Activated gamma-delta T cell (primary cell): ENCODE data around the gene EPG5.
A peak's percentile ranks its signal among the peaks of the same experiment; 100 is the strongest.
"Not testable (repeated sequence)": the region's sequence is repeated elsewhere in the genome, so short reads cannot be mapped to it uniquely, and the experiment has no call there.

ENCODE experiments used
- DNase-seq: peaks from one replicate; lab custom pipeline; 2025; lab: John Stamatoyannopoulos, UW

The EPG5 gene

DNA sequence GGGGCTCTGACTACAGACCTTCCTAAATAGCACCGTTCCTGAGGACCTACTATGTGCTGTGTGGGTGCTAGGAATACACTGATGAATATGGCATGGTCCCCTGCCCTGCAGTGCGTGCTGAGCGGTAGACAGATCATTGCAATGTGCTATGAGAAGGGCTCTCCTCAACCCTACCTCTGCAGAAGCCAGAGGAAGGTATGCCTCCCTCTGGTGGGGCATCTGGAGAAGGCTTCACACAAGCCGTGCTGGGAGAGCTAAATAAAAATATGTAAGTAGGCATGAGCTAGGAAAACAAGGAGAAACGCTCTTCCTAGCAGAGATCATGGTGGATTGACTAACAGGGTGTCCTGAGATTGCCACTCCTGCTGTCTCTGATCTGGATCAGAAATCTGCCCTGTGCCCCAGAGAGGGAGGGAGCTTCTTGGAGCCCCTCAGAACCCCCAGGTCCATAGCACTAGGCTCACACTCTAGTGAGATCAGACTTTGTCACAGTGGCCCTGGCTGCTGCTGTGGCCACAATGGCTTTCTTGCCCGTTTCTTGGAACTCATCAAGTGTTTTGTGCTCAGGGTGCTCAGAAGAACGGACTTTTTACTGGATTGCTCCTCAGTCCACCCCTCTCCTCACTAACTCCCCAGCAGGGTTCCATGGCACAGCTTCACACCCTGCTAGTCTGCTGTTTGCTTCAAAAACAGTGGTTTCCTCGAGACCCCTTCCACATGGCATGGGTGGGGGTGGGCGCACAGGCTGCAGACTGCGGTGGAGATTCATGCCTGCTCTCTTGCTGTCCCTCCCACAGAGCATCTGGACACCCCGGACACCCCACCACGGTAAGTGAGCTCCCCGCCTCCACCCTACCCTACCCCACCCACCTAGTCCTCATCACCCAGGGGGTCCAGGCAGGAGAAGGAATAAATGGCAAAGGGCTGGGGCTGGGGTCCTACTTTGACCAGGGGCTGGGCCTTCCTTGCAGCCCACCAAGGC lies 127.4 kb downstream of the EPG5 start:
- DNase-seq: no peak

DNA sequence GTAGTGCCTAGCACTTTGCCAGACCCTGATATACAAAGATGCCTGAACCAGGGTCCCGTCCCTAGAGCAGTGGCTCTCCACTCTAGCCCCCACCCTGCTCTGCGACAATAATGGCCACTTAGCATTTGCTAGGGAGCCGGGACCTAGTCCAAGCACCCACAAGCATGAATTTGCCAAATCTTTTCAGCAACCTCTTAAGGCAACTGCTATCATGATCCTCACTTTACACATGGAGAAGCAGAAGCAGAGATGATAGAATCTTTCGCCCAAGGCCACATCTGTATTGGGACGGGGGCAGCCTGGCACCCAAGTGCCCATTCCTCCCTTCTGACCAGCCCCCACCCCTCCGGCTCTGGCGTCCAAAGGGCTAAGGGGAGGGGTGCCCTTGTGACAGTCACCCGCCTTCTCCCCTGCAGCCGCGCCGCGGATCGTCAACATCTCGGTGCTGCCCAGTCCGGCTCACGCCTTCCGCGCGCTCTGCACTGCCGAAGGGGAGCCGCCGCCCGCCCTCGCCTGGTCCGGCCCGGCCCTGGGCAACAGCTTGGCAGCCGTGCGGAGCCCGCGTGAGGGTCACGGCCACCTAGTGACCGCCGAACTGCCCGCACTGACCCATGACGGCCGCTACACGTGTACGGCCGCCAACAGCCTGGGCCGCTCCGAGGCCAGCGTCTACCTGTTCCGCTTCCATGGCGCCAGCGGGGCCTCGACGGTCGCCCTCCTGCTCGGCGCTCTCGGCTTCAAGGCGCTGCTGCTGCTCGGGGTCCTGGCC lies 128.6 kb downstream of the EPG5 start:
- DNase-seq: peak; percentile 14

DNA sequence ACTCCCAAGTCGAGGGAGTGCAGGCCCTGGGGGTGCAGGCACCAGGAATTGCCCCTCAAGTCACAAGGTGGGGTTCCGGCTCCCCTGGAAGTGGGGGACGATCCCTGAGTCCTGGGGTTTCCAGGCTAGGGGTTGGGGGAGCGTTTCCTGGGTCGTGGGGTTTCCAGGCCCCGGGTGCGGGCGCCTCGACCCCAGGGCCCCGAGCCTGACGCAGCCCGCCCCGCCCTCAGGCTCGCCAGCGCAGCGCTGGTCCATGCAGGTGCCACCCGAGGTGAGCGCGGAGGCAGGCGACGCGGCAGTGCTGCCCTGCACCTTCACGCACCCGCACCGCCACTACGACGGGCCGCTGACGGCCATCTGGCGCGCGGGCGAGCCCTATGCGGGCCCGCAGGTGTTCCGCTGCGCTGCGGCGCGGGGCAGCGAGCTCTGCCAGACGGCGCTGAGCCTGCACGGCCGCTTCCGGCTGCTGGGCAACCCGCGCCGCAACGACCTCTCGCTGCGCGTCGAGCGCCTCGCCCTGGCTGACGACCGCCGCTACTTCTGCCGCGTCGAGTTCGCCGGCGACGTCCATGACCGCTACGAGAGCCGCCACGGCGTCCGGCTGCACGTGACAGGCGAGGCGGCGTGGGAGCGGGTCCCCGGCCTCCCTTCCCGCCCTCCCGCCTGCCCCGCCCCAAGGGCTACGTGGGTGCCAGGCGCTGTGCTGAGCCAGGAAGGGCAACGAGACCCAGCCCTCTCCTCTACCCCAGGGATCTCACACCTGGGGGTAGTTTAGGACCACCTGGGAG lies 129.7 kb downstream of the EPG5 start:
- no peak for DNase-seq

DNA sequence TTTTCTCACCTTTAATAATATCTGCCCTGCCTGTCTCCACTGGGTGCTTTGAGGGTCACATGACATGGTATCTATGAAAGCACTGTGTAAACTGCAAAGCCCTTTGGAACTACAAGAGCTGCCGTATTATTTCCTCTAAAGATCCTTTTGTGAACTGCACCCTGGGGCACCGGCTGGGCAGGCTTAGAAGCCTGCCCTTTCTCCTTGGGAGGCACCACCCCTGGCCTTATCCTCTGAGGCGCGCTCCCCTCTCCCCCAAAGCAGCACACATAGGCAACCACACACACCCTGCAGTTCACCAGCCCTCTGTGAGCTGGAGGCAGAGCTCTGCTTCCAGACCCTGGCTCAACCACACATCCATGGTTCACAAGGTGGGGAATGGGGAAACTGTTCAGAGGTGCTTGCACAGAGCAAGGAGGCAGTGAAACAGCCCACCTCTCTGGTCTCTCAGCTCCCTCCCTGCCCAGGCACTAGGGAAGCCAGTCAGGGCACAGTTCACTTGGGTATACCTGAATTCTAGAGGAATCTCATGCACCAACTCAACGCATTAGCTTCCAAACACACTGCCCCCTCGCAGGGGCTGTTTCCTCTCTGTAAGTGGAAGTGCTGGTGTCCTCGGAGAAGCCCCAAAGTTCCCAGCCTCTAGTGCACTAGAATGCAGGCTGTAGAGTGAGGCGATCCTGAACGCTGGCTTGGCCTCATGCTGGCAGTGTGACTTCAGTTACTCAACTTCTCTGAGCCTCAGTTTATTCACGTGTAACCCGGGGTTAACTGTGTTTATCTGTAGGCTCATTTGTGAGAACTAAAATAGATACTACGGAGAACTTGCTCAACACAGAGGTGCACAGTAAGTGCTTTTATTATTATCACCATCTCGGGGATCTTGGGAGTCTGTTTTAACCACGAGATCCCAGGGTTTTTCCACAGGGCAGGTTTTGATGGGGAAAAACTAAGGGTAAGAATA lies 130.6 kb downstream of the EPG5 start:
- no peak for DNase-seq

DNA sequence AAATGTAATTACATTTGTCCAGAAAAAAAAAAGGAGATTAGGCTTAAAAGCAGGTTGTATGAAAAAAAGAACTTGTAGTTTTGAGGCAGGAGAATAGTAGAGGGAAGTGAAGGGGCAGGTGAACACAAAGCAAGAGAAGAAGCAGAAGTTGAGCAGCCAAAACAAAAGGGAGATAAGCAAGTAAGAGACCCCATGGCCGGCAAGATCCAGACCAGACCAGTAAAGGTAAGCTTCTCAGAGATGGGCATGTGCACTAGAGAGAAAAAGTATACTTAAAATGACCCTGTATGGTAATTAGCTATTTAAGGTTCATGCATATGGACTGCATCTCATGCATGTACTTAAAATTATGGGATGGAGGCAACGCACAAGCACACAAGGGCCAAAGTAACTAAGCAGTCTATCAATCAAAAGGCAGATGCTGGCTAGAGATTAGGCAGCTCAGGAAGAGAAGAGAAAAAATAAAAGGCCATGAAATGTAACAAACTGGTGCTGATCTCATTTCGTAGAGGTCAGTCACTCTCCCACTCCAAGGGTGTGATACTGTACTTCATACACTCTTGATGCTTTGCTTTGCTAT lies 132.0 kb downstream of the EPG5 start:
- DNase-seq: no peak

DNA sequence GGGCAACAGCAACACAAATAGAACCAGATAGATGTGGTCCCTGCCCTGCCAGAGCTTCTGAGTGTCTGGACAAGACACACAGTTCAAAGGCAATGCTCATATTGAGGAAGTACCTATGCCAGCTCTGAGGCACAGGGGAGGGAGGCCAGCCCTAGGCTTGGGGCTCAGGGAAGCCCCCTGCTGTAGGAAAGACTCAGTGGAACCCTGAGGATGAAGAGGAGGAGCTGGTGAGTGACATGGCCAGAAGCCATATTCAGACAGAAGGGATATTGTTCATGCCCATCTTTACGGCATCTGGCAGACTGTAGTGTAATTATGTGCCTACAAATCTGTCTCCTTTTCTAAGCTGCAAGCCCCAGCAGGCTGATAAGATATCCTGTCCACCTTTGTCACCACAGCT lies 132.8 kb downstream of the EPG5 start:
- DNase-seq: no peak

DNA sequence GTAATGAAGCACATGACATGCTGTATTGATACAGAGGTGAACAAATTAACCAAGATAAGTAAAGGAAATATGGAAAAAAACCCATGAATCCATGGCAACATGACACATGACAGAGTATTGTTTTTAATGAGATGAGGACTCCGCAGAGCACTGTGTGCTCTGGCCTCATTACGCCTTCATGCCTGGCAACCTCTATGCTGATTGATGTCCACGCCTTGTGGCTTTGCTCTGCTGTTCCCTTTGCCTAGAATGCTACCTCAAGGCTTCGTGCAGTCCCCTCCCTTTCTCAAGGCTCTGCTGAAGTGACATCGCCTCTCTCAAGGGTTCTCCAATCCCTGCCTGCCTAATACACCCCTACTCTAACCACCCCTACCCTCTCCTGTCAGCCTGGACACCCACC lies 133.3 kb downstream of the EPG5 start:
- DNase-seq: no peak

DNA sequence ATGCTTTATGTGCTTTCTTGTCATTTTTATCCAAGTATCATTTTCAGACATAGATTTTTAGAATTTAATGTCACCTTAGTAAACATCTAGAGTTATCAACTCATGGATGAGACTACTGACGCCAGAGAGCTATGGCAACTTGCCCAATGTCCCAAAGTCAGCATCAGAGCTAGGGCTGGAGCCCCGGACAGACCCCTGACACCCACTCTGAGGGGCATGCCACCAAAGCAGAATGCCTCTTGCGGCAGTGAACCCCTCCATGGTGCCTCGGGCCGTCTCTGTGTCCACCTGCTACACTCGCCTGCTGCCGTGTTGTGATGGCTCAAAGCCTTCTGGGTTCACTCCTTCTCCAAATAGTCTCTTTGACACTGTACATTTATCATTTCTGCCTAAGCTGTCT lies 136.2 kb downstream of the EPG5 start:
- no peak for DNase-seq

DNA sequence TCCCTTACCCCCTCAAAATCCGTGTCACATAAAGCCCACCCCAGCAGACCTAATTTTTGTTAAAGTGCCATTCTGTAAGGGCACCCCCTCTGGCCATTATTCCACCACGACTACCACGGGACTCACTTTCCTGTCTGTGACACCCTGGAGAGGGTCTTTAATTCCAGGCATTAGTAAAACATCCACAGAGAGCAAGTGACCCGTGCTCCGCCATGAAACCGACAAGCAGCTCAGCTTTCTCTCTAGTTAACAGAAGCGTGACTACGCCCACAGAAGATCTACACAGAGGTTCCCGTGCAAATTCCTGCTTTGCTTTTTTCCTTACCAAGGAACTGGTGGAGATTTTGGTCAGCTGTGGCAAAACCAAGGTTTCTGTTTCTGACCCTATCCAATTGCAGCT lies 137.3 kb downstream of the EPG5 start:
- no peak for DNase-seq

DNA sequence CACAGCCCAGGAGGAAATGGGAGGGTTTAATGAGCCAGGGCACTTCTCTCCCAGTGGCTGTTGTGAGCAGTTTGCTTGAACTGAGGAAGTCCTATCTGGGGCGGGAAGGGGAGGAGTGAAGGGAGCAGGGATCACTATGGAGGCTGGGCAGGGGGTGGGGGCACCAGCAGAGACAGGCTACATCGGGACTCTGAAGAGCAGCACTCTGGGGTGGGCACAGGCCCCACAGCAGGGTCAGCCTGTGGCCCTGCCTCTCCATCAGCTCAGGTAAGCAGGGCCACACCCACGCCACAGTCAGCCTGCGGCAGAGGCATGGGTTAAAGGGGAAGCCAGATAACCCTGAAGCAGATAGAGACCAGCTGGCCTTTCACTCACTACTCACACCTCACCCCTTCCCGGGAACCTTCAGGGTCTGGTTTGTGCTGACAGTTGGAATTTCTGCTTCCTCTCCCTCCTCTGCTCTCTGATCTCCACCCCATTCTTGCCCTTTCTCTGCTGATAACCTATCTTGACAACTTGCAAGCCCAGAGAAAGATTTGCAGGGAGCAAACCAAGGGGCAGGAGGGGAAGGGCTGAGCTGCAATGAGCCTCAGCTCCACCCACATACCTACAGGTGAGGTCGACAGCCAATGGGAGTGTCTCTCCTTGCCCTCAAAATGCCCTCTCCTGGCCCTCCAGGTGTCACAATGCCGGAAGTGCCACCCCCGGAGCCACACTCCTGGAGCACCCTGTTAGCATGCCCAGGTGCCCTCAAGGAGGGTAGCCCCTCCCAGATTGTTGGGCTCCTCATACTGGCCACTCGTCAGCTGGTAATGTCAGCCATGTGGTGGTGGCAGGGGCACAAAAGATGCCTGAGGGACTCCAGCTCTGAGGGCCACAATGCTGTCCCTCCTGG lies 138.0 kb downstream of the EPG5 start:
- no peak for DNase-seq

DNA sequence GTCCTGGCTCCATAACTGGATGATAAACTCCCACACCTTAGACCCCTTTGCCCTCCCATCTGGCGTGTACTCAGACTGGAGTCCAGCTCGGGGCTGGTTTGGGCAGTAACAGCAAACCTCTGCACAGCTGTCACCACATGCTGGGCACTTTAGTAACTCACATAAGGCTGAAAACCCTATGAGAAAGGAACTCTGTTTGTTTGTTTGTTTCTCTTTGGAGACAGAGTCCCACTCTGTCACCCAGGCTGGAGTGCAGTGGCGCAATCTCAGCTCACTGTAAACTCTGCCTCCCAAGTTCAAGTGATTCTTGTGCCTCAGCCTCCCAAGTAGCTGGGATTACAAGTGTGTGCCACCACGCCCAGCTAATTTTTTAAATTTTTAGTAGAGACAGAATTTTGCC lies 140.4 kb downstream of the EPG5 start:
- DNase-seq: not testable (repeated sequence)

DNA sequence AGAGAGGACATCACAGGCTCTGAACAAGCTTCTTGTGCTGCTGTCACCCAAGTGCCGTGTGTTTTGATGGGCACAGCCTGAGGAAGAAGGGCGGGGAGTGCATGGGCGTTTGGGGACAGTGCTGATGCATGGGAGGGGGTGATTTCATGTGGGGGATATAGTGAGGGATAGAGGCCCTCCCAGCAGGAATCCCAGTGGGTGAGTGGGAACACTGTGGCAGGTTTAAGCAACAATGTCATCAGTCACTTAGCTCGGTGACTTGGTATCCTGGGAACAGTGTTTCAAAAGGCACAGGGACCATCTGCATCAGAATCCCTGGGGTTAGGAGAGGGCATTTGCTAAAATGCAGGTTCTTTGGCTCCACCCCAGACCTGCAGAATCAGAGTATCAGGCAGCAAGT lies 141.0 kb downstream of the EPG5 start:
- no peak for DNase-seq

DNA sequence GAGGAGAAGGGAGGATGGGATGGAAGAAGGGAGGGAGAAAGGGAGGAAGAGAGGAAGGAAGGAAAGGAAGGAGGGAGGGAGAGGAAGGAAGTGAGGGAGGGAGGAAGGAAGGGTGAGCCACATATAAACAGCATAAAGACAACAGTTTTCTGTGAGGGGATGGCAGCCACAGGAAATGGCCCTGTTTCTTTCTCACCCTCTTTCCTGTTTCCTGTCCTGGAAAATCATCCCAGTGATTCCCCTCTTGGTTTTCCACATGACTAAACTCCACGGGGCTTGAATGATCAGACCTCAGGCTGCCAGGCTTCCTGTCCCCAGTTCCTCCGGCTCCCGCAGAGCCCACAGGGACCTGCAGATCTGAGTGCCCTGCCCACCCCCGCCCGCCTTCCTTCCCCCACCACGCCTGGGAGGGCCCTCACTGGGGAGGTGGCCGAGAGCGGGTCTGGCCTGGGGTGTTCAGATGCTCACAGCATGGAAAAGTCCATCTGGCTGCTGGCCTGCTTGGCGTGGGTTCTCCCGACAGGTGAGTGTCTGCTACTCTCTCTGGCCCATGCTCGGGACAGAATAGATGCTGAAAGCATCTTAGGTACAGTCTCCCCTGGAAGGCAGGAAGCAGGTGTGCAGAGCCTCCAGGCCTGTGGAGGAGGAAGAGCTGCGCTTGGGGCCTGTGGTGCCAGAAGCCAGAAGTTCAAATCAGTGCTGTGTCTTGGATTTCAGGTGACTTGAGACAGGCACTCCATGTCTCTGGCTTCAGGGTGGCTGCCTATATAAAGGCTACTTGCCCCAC lies 141.7 kb downstream of the EPG5 start, which contains the start of gene SIGLEC15:
Gene SIGLEC15 (plus strand): TSS at position 418 of the 787 bp plus-strand sequence. CDS start 54 bp downstream, at position 472.
- DNase-seq: no peak

DNA sequence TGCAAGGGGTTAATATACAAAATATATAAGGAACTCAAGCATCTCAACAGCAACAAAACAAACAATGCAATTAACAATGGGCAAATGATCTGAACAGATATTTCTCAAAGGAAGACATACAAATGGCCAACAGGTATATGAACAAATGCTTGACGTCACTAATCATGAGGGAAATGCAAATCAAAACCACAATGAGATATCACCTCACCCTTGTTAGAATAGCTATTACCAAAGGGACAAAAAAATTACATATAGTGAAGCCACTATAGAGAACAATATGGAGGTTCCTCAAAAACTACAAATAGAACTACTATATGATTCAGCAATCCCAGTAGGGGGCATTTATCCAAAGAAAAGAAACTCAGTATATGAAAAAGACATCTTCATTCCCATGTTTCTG lies 145.4 kb downstream of the EPG5 start:
- no peak for DNase-seq

DNA sequence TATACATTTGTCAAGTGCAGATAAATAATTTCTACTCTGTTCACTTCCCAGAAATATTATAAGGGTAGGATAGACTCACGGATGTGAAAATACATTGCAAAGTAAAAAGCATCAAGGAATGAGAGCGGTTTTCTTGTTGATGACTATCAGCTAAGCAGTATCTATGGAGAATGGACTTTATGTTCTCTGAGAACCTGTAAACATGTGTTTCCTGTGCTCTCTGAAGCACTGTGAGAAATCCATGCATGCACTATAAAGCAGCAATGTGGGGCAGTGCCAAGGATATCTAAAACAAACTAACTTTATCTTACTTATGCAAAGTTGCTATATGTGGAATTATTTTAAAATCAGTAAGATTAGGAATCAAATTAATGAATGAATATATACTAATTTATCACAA lies 146.1 kb downstream of the EPG5 start:
- DNase-seq: no peak

DNA sequence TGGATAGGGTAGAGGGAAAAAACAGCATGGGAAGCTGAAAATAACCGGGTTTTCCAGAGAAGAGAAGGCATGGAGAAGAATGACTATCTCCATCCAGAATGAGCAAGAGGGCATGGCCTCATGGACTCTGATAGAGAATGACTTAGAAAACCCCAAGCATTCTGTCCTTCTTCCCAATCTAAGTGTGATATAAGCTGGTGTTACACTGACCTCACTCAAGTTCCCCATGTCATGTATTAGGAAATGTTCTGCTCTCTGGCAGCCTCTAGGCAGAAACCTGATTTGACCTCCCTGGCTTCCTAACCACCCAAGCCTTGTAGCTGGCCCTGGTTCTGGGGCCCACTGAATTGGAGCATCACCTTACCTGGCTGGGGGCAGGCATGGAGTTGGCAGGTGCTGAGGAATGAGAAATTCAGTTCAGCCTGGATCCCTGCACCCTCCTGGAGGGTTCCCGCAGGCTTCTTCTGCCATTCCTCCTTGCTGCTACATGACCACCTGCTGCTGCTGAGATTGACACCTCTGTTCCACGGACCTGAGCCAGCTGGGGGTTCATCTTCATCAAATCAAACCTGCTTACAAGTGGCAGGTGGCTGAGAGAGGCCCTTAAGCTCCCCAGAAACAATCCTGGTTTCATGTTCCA lies 146.9 kb downstream of the EPG5 start:
- no peak for DNase-seq

DNA sequence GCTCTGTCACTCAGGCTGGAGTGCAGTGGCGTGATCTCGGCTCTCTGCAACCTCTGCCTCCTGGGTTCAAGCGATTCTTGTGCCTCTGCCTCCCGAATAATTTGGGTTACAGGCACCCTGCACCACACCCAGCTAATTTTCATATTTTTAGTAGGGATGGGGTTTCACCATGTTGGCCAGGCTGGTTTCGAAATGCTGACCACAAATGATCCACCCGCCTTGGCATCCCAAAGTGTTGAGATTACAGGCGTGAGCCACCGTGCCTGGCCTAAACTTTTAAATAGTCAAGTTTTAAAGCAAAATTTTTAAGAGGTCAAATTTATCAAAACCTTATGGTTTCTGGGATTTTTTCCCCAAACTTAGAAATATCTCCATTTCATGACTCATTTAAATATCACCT lies 148.4 kb downstream of the EPG5 start:
- DNase-seq: not testable (repeated sequence)

DNA sequence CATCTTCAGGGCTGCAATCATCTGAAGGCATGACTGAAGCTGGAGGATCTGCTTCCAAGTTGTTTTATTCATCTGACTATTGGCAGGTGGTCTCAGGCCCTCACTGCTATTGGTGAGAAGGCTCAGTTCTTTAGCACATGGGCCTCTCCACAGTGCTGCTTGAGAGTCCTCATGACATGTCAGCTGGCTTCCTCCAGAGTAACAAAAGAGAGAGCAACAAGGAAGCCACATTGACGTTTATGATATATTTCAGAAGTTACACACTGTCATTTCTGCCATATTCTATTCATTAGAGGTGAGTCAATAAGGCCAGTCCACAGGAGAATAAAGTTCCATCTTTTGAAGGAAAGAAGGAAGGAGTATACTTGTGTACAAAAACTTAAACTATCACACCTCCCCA lies 149.6 kb downstream of the EPG5 start:
- DNase-seq: no peak
